ENCODE results near the gene PSMC5.
A peak's percentile ranks its signal among the peaks of the same experiment; 100 is the strongest.
"Not testable (repeated sequence)": the region's sequence is repeated elsewhere in the genome, so short reads cannot be mapped to it uniquely, and the experiment has no call there.

PSMC5 gene
- 60.3 to 192 (median 85.9) reads per million in 9 experiments for total RNA-seq

GRCh38 chr17:63827002-63827800, at the start of gene PSMC5, which contains the start of gene FTSJ3:
TSS of gene PSMC5 (plus strand) at chr17:63827431. CDS start at chr17:63827491, 60 bp downstream.
TSS of gene FTSJ3 (minus strand) at chr17:63827663. CDS start at chr17:63826902, 761 bp downstream.
- Mint-ChIP-seq H3K4me3 (peak within 1 kb of the TSS; percentile 92 to 95), H3K4me1 (ENCODE audit: low read depth in 2 of 2) (peaks cover 53 to 59% of the 10 kb centered on the region in 2 donors), H3K27ac (peak within 1 kb of the TSS; percentile 93 to 96), H3K36me3 (ENCODE audit: insufficient read depth) (peaks cover 80% of the 10 kb centered on the region), H3K27me3 (no peaks in the 10 kb centered on the region), H3K9me3 (no peaks in the 10 kb centered on the region)
- ATAC-seq (replicated peaks) (peak; percentile 93), DNase-seq (peak; percentile 89 to 95 (median 91))

GRCh38 chr17:63780507-63780906, 46.7 kb upstream of the PSMC5 start:
- no peaks in the 10 kb centered on the region for H3K9me3 Mint-ChIP-seq
- ATAC-seq (replicated peaks) (no peak), DNase-seq (no peak)
- no peak overlapping the region for H3K4me3 Mint-ChIP-seq
- no peaks in the 10 kb centered on the region for H3K27me3 Mint-ChIP-seq
- H3K36me3 Mint-ChIP-seq (ENCODE audit: insufficient read depth), result peaks cover 15% of the 10 kb centered on the region
- H3K4me1 Mint-ChIP-seq (ENCODE audit: low read depth in 2 of 2), result peaks cover 31 to 76% of the 10 kb centered on the region in 2 donors
- H3K27ac Mint-ChIP-seq, result peak overlapping the region; percentile 0 to 63

GRCh38 chr17:63780928-63781327, 46.3 kb upstream of the PSMC5 start:
- H3K9me3 Mint-ChIP-seq, result no peaks in the 10 kb centered on the region
- H3K36me3 Mint-ChIP-seq (ENCODE audit: insufficient read depth), result peaks cover 15% of the 10 kb centered on the region

GRCh38 chr17:63783522-63783921, 43.7 kb upstream of the PSMC5 start:
- Mint-ChIP-seq H3K36me3 (ENCODE audit: insufficient read depth) (peaks cover 36% of the 10 kb centered on the region), H3K4me1 (ENCODE audit: low read depth in 2 of 2) (peaks cover 19 to 52% of the 10 kb centered on the region in 2 donors)

More at GRCh38 chr17:63780928-63781327, 46.3 kb upstream of the PSMC5 start:
- DNase-seq, result no peak
- H3K27ac Mint-ChIP-seq, result peak overlapping the region; percentile 0 to 63
- no peaks in the 10 kb centered on the region for H3K27me3 Mint-ChIP-seq
- H3K4me3 Mint-ChIP-seq, result no peak overlapping the region
- no peak for ATAC-seq (replicated peaks)
- H3K4me1 Mint-ChIP-seq (ENCODE audit: low read depth in 2 of 2), result peaks cover 29 to 76% of the 10 kb centered on the region in 2 donors

GRCh38 chr17:63785556-63785955, 41.7 kb upstream of the PSMC5 start:
- Mint-ChIP-seq H3K27me3 (no peaks in the 10 kb centered on the region), H3K4me3 (no peak overlapping the region), H3K27ac (peak overlapping the region; percentile 44 to 81), H3K36me3 (ENCODE audit: insufficient read depth) (peaks cover 48% of the 10 kb centered on the region), H3K4me1 (ENCODE audit: low read depth in 2 of 2) (peaks cover 16 to 40% of the 10 kb centered on the region in 2 donors), H3K9me3 (no peaks in the 10 kb centered on the region)
- ATAC-seq (replicated peaks) (no peak), DNase-seq (no peak)

More at GRCh38 chr17:63783522-63783921, 43.7 kb upstream of the PSMC5 start:
- Mint-ChIP-seq H3K9me3 (no peaks in the 10 kb centered on the region), H3K4me3 (no peak overlapping the region), H3K27ac (peak overlapping the region; percentile 65 to 83), H3K27me3 (no peaks in the 10 kb centered on the region)
- DNase-seq, result no peak
- no peak for ATAC-seq (replicated peaks)

GRCh38 chr17:63786117-63786516, 41.1 kb upstream of the PSMC5 start:
- Mint-ChIP-seq H3K36me3 (ENCODE audit: insufficient read depth) (peaks cover 50% of the 10 kb centered on the region), H3K27ac (peak overlapping the region; percentile 44 to 81), H3K27me3 (no peaks in the 10 kb centered on the region), H3K9me3 (no peaks in the 10 kb centered on the region), H3K4me3 (no peak overlapping the region), H3K4me1 (ENCODE audit: low read depth in 2 of 2) (peaks cover 11 to 35% of the 10 kb centered on the region in 2 donors)
- DNase-seq (no peak), ATAC-seq (replicated peaks) (no peak)

GRCh38 chr17:63786971-63787711, 40.1 kb upstream of the PSMC5 start:
- Mint-ChIP-seq H3K27ac (peak overlapping the region in 1 of 2 donors; percentile 8), H3K4me1 (ENCODE audit: low read depth in 2 of 2) (peaks cover 11 to 27% of the 10 kb centered on the region in 2 donors), H3K27me3 (no peaks in the 10 kb centered on the region), H3K4me3 (no peak overlapping the region), H3K36me3 (ENCODE audit: insufficient read depth) (peaks cover 53% of the 10 kb centered on the region), H3K9me3 (no peaks in the 10 kb centered on the region)
- DNase-seq (no peak), ATAC-seq (replicated peaks) (no peak)

- Mint-ChIP-seq H3K36me3 (ENCODE audit: insufficient read depth) (peaks cover 74% of the 10 kb centered on the region), H3K27me3 (no peaks in the 10 kb centered on the region), H3K27ac (no peak overlapping the region)
Measured at GRCh38 chr17:63790057-63790456, 37.2 kb upstream of the PSMC5 start.

GRCh38 chr17:63792055-63792729, 35.0 kb upstream of the PSMC5 start:
- H3K4me1 Mint-ChIP-seq (ENCODE audit: low read depth in 2 of 2), result no peaks in the 10 kb centered on the region
- peaks cover 86% of the 10 kb centered on the region for H3K36me3 Mint-ChIP-seq (ENCODE audit: insufficient read depth)
- H3K27ac Mint-ChIP-seq, result no peak overlapping the region

More at GRCh38 chr17:63790057-63790456, 37.2 kb upstream of the PSMC5 start:
- DNase-seq, result no peak
- peaks cover 0 to 5% of the 10 kb centered on the region in 2 donors for H3K4me1 Mint-ChIP-seq (ENCODE audit: low read depth in 2 of 2)
- no peak for ATAC-seq (replicated peaks)
- H3K9me3 Mint-ChIP-seq, result no peaks in the 10 kb centered on the region
- no peak overlapping the region for H3K4me3 Mint-ChIP-seq

GRCh38 chr17:63796375-63796774, 30.9 kb upstream of the PSMC5 start:
- not testable (repeated sequence) for H3K4me3 Mint-ChIP-seq; DNase-seq; H3K27me3 Mint-ChIP-seq; H3K4me1 Mint-ChIP-seq (ENCODE audit: low read depth in 2 of 2); H3K9me3 Mint-ChIP-seq; ATAC-seq (replicated peaks)
- H3K36me3 Mint-ChIP-seq (ENCODE audit: insufficient read depth), result peaks cover 86% of the 10 kb centered on the region
- H3K27ac Mint-ChIP-seq, result peak overlapping the region in 1 of 2 donors; percentile 56

More at GRCh38 chr17:63792055-63792729, 35.0 kb upstream of the PSMC5 start:
- Mint-ChIP-seq H3K27me3 (no peaks in the 10 kb centered on the region), H3K9me3 (no peaks in the 10 kb centered on the region), H3K4me3 (no peak overlapping the region)
- ATAC-seq (replicated peaks) (no peak), DNase-seq (no peak)

GRCh38 chr17:63798572-63799106, 28.6 kb upstream of the PSMC5 start:
- H3K4me1 Mint-ChIP-seq (ENCODE audit: low read depth in 2 of 2), result no peaks in the 10 kb centered on the region
- H3K4me3 Mint-ChIP-seq, result no peak overlapping the region
- H3K27me3 Mint-ChIP-seq, result no peaks in the 10 kb centered on the region
- H3K27ac Mint-ChIP-seq, result no peak overlapping the region
- ATAC-seq (replicated peaks) (no peak), DNase-seq (no peak)
- H3K9me3 Mint-ChIP-seq, result no peaks in the 10 kb centered on the region
- peaks cover 88% of the 10 kb centered on the region for H3K36me3 Mint-ChIP-seq (ENCODE audit: insufficient read depth)

GRCh38 chr17:63800783-63801182, 26.4 kb upstream of the PSMC5 start:
- Mint-ChIP-seq H3K27me3 (no peaks in the 10 kb centered on the region), H3K4me3 (no peak overlapping the region), H3K36me3 (ENCODE audit: insufficient read depth) (peaks cover 89% of the 10 kb centered on the region), H3K4me1 (ENCODE audit: low read depth in 2 of 2) (peaks cover 0 to 3% of the 10 kb centered on the region in 2 donors), H3K9me3 (no peaks in the 10 kb centered on the region), H3K27ac (no peak overlapping the region)
- ATAC-seq (replicated peaks), result no peak
- no peak for DNase-seq

GRCh38 chr17:63804328-63804727, 22.9 kb upstream of the PSMC5 start:
- no peak for DNase-seq
- Mint-ChIP-seq H3K9me3 (no peaks in the 10 kb centered on the region), H3K4me3 (no peak overlapping the region), H3K27me3 (no peaks in the 10 kb centered on the region), H3K27ac (peak overlapping the region; percentile 59 to 79), H3K36me3 (ENCODE audit: insufficient read depth) (peaks cover 99% of the 10 kb centered on the region), H3K4me1 (ENCODE audit: low read depth in 2 of 2) (peaks cover 0 to 3% of the 10 kb centered on the region in 2 donors)
- ATAC-seq (replicated peaks), result no peak

Measured in effector memory CD8-positive, alpha-beta T cell (primary cell).